ENCODE results near the gene UBN1.

- TF ChIP-seq YY1 (IDR thresholded peaks at IDR 0.05; ENCODE audit: insufficient read depth, insufficient read length) (no peak), ZNF274 (IDR thresholded peaks at IDR 0.05; ENCODE audit: low read depth, low read length) (no peak)
Measured at GRCh38 chr16:4831616-4832015, 15.7 kb upstream of the UBN1 start.
